ENCODE results near the gene TNFRSF14.
"Not testable (repeated sequence)": the region's sequence is repeated elsewhere in the genome, so short reads cannot be mapped to it uniquely, and the experiment has no call there.

TNFRSF14 gene

DNA sequence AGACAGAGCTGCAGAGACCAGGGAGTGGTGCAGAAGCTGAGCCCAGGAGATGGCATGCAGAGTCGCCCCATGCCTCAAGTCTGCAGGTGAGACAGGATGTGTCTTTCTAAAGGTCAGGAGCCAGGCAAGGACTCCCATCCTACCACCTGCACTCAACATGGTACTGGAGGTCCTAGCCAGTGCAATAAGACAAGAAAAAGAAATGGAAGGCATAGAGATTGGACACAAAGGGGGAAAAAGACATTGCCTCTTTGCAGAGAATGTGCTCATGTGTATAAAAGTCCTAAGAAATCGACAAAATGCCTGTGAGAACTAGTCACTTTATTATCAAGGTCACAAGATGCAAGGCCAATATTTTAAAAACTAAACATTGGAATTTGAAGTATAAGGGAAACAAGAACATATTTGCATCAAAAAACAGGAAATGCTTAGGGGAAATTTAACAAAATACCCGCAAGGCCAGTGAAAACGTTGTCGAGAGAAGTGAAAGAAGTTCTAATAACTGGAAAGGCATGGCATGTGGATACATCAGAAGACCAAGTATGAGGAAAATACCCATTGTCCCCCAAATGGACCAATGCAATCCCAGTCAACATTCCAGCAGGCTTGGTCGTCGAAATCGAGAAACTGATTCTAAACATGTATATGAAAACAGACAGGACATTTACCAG, 17.2 kb downstream of the TNFRSF14 start:
- H3K27me3 ChIP-seq (ENCODE audit: insufficient read depth, poor library complexity, severe bottlenecking), result no peaks in the 10 kb centered on the region
- H3K27ac ChIP-seq (replicated peaks), result no peak overlapping the region
- TF ChIP-seq, protein P1, sequence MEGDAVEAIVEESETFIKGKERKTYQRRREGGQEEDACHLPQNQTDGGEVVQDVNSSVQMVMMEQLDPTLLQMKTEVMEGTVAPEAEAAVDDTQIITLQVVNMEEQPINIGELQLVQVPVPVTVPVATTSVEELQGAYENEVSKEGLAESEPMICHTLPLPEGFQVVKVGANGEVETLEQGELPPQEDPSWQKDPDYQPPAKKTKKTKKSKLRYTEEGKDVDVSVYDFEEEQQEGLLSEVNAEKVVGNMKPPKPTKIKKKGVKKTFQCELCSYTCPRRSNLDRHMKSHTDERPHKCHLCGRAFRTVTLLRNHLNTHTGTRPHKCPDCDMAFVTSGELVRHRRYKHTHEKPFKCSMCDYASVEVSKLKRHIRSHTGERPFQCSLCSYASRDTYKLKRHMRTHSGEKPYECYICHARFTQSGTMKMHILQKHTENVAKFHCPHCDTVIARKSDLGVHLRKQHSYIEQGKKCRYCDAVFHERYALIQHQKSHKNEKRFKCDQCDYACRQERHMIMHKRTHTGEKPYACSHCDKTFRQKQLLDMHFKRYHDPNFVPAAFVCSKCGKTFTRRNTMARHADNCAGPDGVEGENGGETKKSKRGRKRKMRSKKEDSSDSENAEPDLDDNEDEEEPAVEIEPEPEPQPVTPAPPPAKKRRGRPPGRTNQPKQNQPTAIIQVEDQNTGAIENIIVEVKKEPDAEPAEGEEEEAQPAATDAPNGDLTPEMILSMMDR (IDR thresholded peaks at IDR 0.05; ENCODE audit: insufficient read depth, low read length), result no peak
- no peak for TF ChIP-seq POLR2AphosphoS5 (IDR thresholded peaks at IDR 0.05; ENCODE audit: low read depth)
- no peak for TF ChIP-seq SPI1 (IDR thresholded peaks at IDR 0.05; ENCODE audit: borderline replicate concordance, low read depth)
- no peak for TF ChIP-seq GABPA (IDR thresholded peaks at IDR 0.05; ENCODE audit: low read depth)
- TF ChIP-seq, protein P2, sequence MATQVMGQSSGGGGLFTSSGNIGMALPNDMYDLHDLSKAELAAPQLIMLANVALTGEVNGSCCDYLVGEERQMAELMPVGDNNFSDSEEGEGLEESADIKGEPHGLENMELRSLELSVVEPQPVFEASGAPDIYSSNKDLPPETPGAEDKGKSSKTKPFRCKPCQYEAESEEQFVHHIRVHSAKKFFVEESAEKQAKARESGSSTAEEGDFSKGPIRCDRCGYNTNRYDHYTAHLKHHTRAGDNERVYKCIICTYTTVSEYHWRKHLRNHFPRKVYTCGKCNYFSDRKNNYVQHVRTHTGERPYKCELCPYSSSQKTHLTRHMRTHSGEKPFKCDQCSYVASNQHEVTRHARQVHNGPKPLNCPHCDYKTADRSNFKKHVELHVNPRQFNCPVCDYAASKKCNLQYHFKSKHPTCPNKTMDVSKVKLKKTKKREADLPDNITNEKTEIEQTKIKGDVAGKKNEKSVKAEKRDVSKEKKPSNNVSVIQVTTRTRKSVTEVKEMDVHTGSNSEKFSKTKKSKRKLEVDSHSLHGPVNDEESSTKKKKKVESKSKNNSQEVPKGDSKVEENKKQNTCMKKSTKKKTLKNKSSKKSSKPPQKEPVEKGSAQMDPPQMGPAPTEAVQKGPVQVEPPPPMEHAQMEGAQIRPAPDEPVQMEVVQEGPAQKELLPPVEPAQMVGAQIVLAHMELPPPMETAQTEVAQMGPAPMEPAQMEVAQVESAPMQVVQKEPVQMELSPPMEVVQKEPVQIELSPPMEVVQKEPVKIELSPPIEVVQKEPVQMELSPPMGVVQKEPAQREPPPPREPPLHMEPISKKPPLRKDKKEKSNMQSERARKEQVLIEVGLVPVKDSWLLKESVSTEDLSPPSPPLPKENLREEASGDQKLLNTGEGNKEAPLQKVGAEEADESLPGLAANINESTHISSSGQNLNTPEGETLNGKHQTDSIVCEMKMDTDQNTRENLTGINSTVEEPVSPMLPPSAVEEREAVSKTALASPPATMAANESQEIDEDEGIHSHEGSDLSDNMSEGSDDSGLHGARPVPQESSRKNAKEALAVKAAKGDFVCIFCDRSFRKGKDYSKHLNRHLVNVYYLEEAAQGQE (IDR thresholded peaks at IDR 0.05; ENCODE audit: insufficient replicate concordance, low read depth), result no peak
- H3K4me3 ChIP-seq (replicated peaks; ENCODE audit: insufficient read depth, low read length), result no peak overlapping the region
- DNase-seq (ENCODE audit: low read depth in 1 of 2, low spot score in 1 of 2), result no peak

DNA sequence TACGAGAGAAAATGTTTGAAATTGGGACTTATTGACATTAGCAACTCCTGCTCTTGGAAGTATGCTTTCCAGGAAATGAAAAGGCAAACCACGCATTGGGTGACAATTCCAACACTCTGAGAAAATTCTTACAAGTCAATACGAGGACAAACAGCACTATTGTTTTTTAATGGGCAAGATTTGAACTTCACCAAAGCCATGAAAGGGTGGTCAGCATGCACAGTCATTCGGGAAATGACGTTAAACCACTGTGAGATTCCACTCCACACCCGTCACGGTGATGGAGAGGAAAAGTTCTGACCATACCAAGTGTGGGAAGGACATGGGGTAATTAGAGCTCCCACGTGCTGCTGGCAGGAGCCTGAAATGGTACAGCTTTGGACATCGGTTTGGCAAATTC, 18.2 kb downstream of the TNFRSF14 start:
- no peak overlapping the region for H3K27ac ChIP-seq (replicated peaks)
- no peaks in the 10 kb centered on the region for H3K27me3 ChIP-seq (ENCODE audit: insufficient read depth, poor library complexity, severe bottlenecking)
- no peak for DNase-seq (ENCODE audit: low read depth in 1 of 2, low spot score in 1 of 2)
- TF ChIP-seq, protein P2 (IDR thresholded peaks at IDR 0.05; ENCODE audit: insufficient replicate concordance, low read depth), result no peak
- TF ChIP-seq, protein P1 (IDR thresholded peaks at IDR 0.05; ENCODE audit: insufficient read depth, low read length), result no peak
- TF ChIP-seq POLR2AphosphoS5 (IDR thresholded peaks at IDR 0.05; ENCODE audit: low read depth), result no peak
- no peak for TF ChIP-seq GABPA (IDR thresholded peaks at IDR 0.05; ENCODE audit: low read depth)
- no peak for TF ChIP-seq SPI1 (IDR thresholded peaks at IDR 0.05; ENCODE audit: borderline replicate concordance, low read depth)
- no peak overlapping the region for H3K4me3 ChIP-seq (replicated peaks; ENCODE audit: insufficient read depth, low read length)

DNA sequence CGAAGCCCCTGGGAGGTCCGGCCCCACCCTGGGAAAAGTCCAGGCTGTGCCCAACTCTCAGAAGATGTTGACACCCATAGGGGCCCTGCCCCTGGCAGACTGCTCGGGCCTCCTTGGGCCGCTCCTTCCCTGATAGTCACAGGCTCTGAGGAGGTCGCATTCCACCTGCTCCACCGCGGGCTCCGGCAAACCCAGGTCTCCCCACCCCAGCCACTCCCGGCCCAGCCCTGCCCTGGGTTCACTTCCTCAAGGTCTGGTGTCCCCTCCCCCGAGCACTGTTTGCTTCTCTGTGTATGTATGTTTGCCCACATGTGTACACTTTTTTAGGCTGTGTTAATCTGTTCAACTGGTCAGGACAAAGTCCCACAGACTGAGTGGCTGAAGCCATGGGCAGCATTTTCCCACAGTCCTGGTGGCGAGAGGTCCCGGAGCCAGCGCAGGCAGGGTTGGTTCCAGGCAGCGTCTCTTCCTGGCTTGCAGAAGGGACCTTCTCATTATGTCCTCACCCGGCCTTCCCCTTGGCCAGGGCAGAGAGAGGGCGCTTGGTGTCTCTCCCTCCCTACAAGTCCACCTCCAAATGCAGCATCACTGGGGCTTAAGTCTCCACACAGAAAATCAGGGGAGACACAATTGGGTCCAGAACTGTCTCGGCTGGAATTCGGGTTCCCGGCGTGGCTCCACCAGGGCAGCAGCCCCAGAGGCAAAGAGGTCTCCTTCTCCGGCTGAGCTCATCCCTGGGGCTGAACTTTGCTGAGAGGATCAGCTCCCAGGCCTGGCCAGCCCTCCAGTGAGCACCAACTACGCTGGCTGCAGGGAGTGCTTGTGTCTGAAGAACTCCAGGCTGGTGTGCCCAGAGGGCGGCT, 19.9 kb downstream of the TNFRSF14 start:
- no peak overlapping the region for H3K27ac ChIP-seq (replicated peaks)
- TF ChIP-seq, protein P1 (IDR thresholded peaks at IDR 0.05; ENCODE audit: insufficient read depth, low read length), result no peak
- TF ChIP-seq GABPA (IDR thresholded peaks at IDR 0.05; ENCODE audit: low read depth) (no peak), POLR2AphosphoS5 (IDR thresholded peaks at IDR 0.05; ENCODE audit: low read depth) (no peak), SPI1 (IDR thresholded peaks at IDR 0.05; ENCODE audit: borderline replicate concordance, low read depth) (no peak)
- TF ChIP-seq, protein P2 (IDR thresholded peaks at IDR 0.05; ENCODE audit: insufficient replicate concordance, low read depth), result no peak
- DNase-seq (ENCODE audit: low read depth in 1 of 2, low spot score in 1 of 2), result no peak
- H3K4me3 ChIP-seq (replicated peaks; ENCODE audit: insufficient read depth, low read length), result no peak overlapping the region
- no peaks in the 10 kb centered on the region for H3K27me3 ChIP-seq (ENCODE audit: insufficient read depth, poor library complexity, severe bottlenecking)

DNA sequence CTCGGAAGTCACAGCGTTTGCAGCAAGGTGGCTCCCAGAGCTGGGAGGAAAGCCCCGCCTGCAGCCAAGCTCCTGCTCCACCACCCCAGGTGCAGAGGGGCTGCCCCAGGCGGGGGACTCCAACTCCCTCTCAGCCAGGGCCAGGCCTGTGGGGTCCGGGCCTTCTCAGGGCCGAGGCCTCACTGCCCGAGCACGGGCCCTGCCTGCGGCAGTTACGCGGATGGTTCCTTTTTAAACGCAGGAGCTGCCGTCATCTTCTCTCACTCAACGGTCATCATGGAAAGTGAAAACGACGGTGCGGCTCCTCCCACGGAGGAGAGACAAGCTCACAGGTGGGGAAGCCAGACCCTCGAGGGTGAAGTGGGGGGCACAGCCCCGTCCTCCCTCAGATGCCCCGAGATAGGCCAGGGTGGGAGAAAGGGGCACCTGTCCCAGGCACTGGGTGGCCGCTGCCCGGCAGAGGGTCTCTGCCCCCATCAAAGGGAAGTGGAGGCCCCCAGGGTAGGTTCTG, 21.4 kb downstream of the TNFRSF14 start:
- not testable (repeated sequence) for DNase-seq (ENCODE audit: low read depth in 1 of 2, low spot score in 1 of 2)
- H3K27ac ChIP-seq (replicated peaks), result peak overlapping the region; percentile 69

More for the DNA sequence above, 21.4 kb downstream of the TNFRSF14 start:
- H3K4me3 ChIP-seq (replicated peaks; ENCODE audit: insufficient read depth, low read length); H3K27me3 ChIP-seq (ENCODE audit: insufficient read depth, poor library complexity, severe bottlenecking): not testable (repeated sequence)

All from HL-60 (cell line).